HepG2 (cell line): Measurements from ENCODE around the gene LRRC8C.

ENCODE experiments used
- JUND ChIP-seq: sonication (generic); formaldehyde crosslinking; IDR thresholded peaks from 2 replicates; pipeline ENCODE4 v1.8.0; 2022; ENCODE audit warnings: mild to moderate bottlenecking, missing genetic modification reagents
- PHF21A ChIP-seq: sonication (generic); formaldehyde crosslinking; IDR thresholded peaks from 2 replicates; pipeline ENCODE4 v1.5.0; 2020; ENCODE audit warnings: mild to moderate bottlenecking, missing genetic modification reagents
- POLR2A ChIP-seq, 2 experiments: IDR thresholded peaks; 2 replicates each; pipeline ENCODE4 v1.6.1; 2011; ENCODE audit warnings: low read depth in 2 of 2, low read length in 2 of 2, mild to moderate bottlenecking in 1 of 2, moderate library complexity in 1 of 2; ENCODE audit not compliant: insufficient read depth in 1 of 2
- ZNF383 ChIP-seq: sonication (generic); formaldehyde crosslinking; IDR thresholded peaks from 2 replicates; pipeline ENCODE4 v1.4.0; 2020; ENCODE audit warnings: missing genetic modification reagents, mild to moderate bottlenecking, borderline replicate concordance
- TF ChIP-seq, protein P1 (sequence below): sonication (generic); formaldehyde crosslinking; IDR thresholded peaks from 2 replicates; pipeline ENCODE4 v1.5.0; 2020; ENCODE audit warnings: mild to moderate bottlenecking, missing genetic modification reagents, moderate library complexity

DNA sequence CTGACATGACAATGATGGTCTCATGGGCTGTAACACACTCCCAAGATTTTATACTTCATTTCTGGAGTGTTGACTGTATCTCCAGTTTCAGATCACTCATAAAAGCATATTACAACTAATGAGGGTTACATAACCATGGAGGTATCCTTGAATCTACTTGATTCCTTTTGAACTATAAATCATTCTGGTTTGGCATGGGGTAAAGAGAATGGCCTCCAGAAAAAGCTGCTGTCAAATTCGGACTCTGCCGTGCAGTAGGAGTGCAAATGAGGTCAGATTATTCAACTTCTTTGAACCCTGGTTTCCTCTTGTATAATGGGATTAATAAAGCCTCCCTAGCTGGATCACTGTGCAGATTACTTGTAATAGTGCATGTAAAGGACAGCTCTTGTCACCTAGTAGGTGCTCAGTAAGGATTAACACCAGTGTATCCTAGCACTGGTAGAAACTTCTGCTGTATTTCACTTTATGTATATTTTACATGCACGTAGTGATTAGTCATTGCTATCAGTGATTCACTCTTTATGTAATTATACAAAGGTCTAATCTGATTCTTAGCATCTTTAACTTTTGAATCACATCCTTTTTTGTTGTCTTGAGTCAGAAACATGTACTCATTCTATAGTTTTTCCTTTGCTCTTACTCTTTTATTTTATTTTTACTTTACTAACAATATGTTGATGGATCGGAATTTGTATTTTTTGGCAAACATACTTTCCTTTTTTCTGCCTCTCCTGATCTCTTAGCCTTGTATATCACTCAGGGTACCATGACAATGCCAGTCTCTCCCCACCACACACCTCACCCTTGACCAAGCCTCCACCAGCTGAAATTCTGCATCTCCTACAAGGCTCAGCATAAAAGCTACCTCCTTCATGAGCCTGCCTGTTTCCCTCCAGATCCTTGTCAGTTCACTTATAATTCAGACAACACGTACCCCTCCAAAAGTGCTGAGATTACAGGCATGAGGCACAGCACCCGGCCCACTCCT is 3.2 kb downstream of the LRRC8C start:
- TF ChIP-seq, protein P1, sequence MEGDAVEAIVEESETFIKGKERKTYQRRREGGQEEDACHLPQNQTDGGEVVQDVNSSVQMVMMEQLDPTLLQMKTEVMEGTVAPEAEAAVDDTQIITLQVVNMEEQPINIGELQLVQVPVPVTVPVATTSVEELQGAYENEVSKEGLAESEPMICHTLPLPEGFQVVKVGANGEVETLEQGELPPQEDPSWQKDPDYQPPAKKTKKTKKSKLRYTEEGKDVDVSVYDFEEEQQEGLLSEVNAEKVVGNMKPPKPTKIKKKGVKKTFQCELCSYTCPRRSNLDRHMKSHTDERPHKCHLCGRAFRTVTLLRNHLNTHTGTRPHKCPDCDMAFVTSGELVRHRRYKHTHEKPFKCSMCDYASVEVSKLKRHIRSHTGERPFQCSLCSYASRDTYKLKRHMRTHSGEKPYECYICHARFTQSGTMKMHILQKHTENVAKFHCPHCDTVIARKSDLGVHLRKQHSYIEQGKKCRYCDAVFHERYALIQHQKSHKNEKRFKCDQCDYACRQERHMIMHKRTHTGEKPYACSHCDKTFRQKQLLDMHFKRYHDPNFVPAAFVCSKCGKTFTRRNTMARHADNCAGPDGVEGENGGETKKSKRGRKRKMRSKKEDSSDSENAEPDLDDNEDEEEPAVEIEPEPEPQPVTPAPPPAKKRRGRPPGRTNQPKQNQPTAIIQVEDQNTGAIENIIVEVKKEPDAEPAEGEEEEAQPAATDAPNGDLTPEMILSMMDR (CRISPR knock-in tag) = no peak
- TF ChIP-seq ZNF383 (CRISPR knock-in tag) (no peak), JUND (CRISPR knock-in tag) (no peak), POLR2A (IDR thresholded peaks at IDR 0.05; ENCODE audit: insufficient read depth in 1 of 2, low read depth in 2 of 2, low read length in 2 of 2) (no peak), PHF21A (CRISPR knock-in tag) (no peak)
